Pancreas (tissue), 10 donors: ENCODE measurements around the gene ELOVL6. TPM values are rescaled to one million over a fixed set of nuclear protein-coding genes. Genes with fewer than 3 reads are reported as not detected.
A peak's percentile ranks its signal among the peaks of the same experiment; 100 is the strongest.

Experiments
- ATAC-seq, 4 donors: fragments of 200-7000 bp; cut with Tn5 transposase; one replicate each; pipeline versions ENCODE4 v1.8.0 to v1.9.1; 2020; ENCODE audit warnings: mild to moderate bottlenecking in 4 of 4, moderate library complexity in 4 of 4
- DNase-seq, 6 donors: peaks; one replicate each; pipeline ENCODE4 v3.0.0-alpha.2; 2020
- FAIRE-seq: peaks from 2 replicates; lab custom pipeline; 2012; peaks lifted over from hg19 to GRCh38; lab: Jason Lieb, UNC
- H3K27ac ChIP-seq, 4 donors: fragments of 200-600 bp; sonication (generic); 1 replicate in 3 of 4; 2 replicates in 1 of 4; pipeline versions ENCODE4 v1.5.0 to v1.8.0; 2020
- H3K27me3 ChIP-seq, 4 donors: fragments of 200-600 bp; one replicate each; pipeline ENCODE4 v1.8.0; 2021
- H3K36me3 ChIP-seq, 3 donors: fragments of 200-600 bp; sonication (generic) in 1 of 3; one replicate each; pipeline versions ENCODE4 v1.5.0 to v1.8.0; 2020 to 2021
- H3K4me1 ChIP-seq, 3 donors: fragments of 200-600 bp; one replicate each; pipeline ENCODE4 v1.8.0; 2021
- H3K4me3 ChIP-seq, 4 donors: fragments of 200-600 bp; sonication (generic) in 2 of 4; one replicate each; pipeline versions ENCODE4 v1.5.0 to v1.8.0; 2020 to 2021
- H3K9me3 ChIP-seq, 4 donors: fragments of 200-600 bp; one replicate each; pipeline ENCODE4 v1.8.0; 2021
- CTCF ChIP-seq, 4 donors: fragments of 200-600 bp; sonication (generic) in 3 of 4; IDR thresholded peaks; one replicate each; pipeline versions ENCODE4 v1.5.0 to v1.8.0; 2021; ENCODE audit warnings: antibody characterized with exemption in 4 of 4
- WGBS, 2 donors: extraction: QIAGEN DNeasy Blood & Tissue Kit; methylation state at CpG; one replicate each; pipeline ENCODE4 v1.1.7; 2013; 5-methylcytosine and 5-hydroxymethylcytosine counted together
- intact Hi-C, 3 donors: fragments of 100-400 bp; cut with DNase I; formaldehyde crosslinking; loops; one replicate each; pipeline versions ENCODE4 v1.11.1 to v1.14.2; 2022
- polyA plus RNA-seq, 2 donors: library from polyadenylated mRNA; stranded (reverse); fragments of 200-250 nt; gene quantifications; one replicate each; pipeline ENCODE4 v1.2.3, GENCODE V29; 2013
- total RNA-seq, 6 donors: library from RNA; stranded (reverse); fragmentation: NEBNext Ultra II Directional in 4 of 6; extraction: Animal tissue kit (Norgen Biotek cat#: 25700) in 4 of 6; gene quantifications; one replicate each; pipeline versions ENCODE4 v1.2.1 to v1.2.4, GENCODE V29; 2021 to 2023
- donor health status: healthy with polysubstance abuse.
- donor health status: DM: no; HTN: no; CAD: no; lungs with moderate emphysema.
- donor health status: DM: no; HTN: no; CAD: no.
- donor health status: control.
- donor health status: control.
- donor health status: Bipolar disorder and iron deficiency.
- donor health status: DM: yes; HTN: yes; CAD: no.
- donor health status: DM: no; HTN: no; CAD: no.
- donor health status: DM: no; HTN: no; CAD: no.
- donor health status: DM: yes; HTN: yes; CAD: no.

Gene ELOVL6
- total and polyA plus RNA-seq, 8 donors = 0.69 to 3.5 (median 1.8) TPM

- no peak overlapping the region for H3K4me3 ChIP-seq
- no peak for FAIRE-seq
- 68 to 71% methylated on average over 6 of the region's 6 CpGs for WGBS, 2 donors
- no peaks in the 10 kb centered on the region for H3K4me1 ChIP-seq
- H3K27ac ChIP-seq = no peak overlapping the region
- no peaks in the 10 kb centered on the region for H3K36me3 ChIP-seq
- no peak for TF ChIP-seq CTCF (IDR thresholded peaks at IDR 0.05)
- DNase-seq = no peak
- H3K27me3 ChIP-seq = no peaks in the 10 kb centered on the region
- ATAC-seq = no peak
- intact Hi-C loops = no loop called here
- no peaks in the 10 kb centered on the region for H3K9me3 ChIP-seq
Measured at GRCh38 chr4:110216129-110216528, 17.7 kb upstream of the ELOVL6 start.

GRCh38 chr4:110211770-110212061 is 13.3 kb upstream of the ELOVL6 start:
- Histone ChIP-seq H3K36me3 (no peaks in the 10 kb centered on the region), H3K27ac (no peak overlapping the region), H3K4me1 (no peaks in the 10 kb centered on the region), H3K27me3 (no peaks in the 10 kb centered on the region), H3K4me3 (no peak overlapping the region), H3K9me3 (no peaks in the 10 kb centered on the region)
- no peak for DNase-seq
- 58 to 60% methylated on average over 2 of the region's 2 CpGs for WGBS, 2 donors
- no peak for TF ChIP-seq CTCF (IDR thresholded peaks at IDR 0.05)
- FAIRE-seq = no peak
- intact Hi-C loops = loop anchor here in 1 of 3 donors (5.0 kb wide), 1 partner anchor 159 kb away; no protein-coding TSS in a partner anchor
- no peak for ATAC-seq

- Histone ChIP-seq H3K4me3 (no peak overlapping the region), H3K27ac (no peak overlapping the region), H3K27me3 (no peaks in the 10 kb centered on the region), H3K36me3 (no peaks in the 10 kb centered on the region), H3K9me3 (no peaks in the 10 kb centered on the region), H3K4me1 (no peaks in the 10 kb centered on the region)
- intact Hi-C loops = loop anchor here in 1 of 3 donors (5.0 kb wide), 1 partner anchor 159 kb away; no protein-coding TSS in a partner anchor
- peak; percentile 58 to 88 (median 82) for ATAC-seq
- DNase-seq = peak in 1 of 6 donors; percentile 21
- WGBS, 2 donors = 60 to 63% methylated on average over 13 of the region's 13 CpGs
- TF ChIP-seq CTCF (IDR thresholded peaks at IDR 0.05) = peak; percentile 39 to 75 (median 70)
- FAIRE-seq = peak; percentile 95
Measured at GRCh38 chr4:110211007-110211769, 12.8 kb upstream of the ELOVL6 start.

GRCh38 chr4:110208419-110208818 is 10.0 kb upstream of the ELOVL6 start:
- no peak for TF ChIP-seq CTCF (IDR thresholded peaks at IDR 0.05)
- intact Hi-C loops = loop anchor here in 1 of 3 donors (10.0 kb wide), 1 partner anchor 154 kb away; no protein-coding TSS in a partner anchor
- no peak for FAIRE-seq
- DNase-seq = no peak
- H3K4me1 ChIP-seq = no peaks in the 10 kb centered on the region
- no peak overlapping the region for H3K4me3 ChIP-seq
- no peak for ATAC-seq
- no peak overlapping the region for H3K27ac ChIP-seq
- no peaks in the 10 kb centered on the region for H3K27me3 ChIP-seq
- H3K9me3 ChIP-seq = no peaks in the 10 kb centered on the region
- no peaks in the 10 kb centered on the region for H3K36me3 ChIP-seq
- WGBS, 2 donors = 86 to 88% methylated on average over 5 to 6 of the region's 6 CpGs

- DNase-seq (no peak), ATAC-seq (no peak), FAIRE-seq (no peak)
- no peaks in the 10 kb centered on the region for H3K9me3 ChIP-seq
- H3K36me3 ChIP-seq = no peaks in the 10 kb centered on the region
- H3K4me1 ChIP-seq = no peaks in the 10 kb centered on the region
- intact Hi-C loops = loop anchor here in 1 of 3 donors (10.0 kb wide), 1 partner anchor 152 kb away; no protein-coding TSS in a partner anchor
- TF ChIP-seq CTCF (IDR thresholded peaks at IDR 0.05) = no peak
- no peak overlapping the region for H3K27ac ChIP-seq
- no peak overlapping the region for H3K4me3 ChIP-seq
- WGBS, 2 donors = 80 to 93% methylated on average over 1 of the region's 1 CpG
- H3K27me3 ChIP-seq = no peaks in the 10 kb centered on the region
Measured at GRCh38 chr4:110207233-110207632, 8.8 kb upstream of the ELOVL6 start.
